Measurements from ENCODE around the gene ATP10D.

The ATP10D gene

GRCh38 chr4:47617607-47618006, 132.5 kb downstream of the ATP10D start:
- TF ChIP-seq ARNTL (CRISPR knock-in tag; IDR thresholded peaks at IDR 0.05; ENCODE audit: borderline replicate concordance, low read depth) (no peak), ZNF70 (CRISPR knock-in tag; IDR thresholded peaks at IDR 0.05) (no peak), OSR1 (CRISPR knock-in tag; IDR thresholded peaks at IDR 0.05) (no peak), ESRRG (CRISPR knock-in tag; IDR thresholded peaks at IDR 0.05) (no peak), BACH2 (CRISPR knock-in tag; IDR thresholded peaks at IDR 0.05; ENCODE audit: borderline replicate concordance) (no peak), PPARA (CRISPR knock-in tag; IDR thresholded peaks at IDR 0.05; ENCODE audit: borderline replicate concordance) (no peak), RARB (CRISPR knock-in tag; IDR thresholded peaks at IDR 0.05) (no peak), ZNF565 (CRISPR knock-in tag; conservative IDR thresholded peaks at IDR 0.05; ENCODE audit: low read depth) (no peak), SNAI2 (CRISPR knock-in tag; IDR thresholded peaks at IDR 0.05) (no peak), CSDC2 (CRISPR knock-in tag; IDR thresholded peaks at IDR 0.05) (no peak), ZFP3 (CRISPR knock-in tag; IDR thresholded peaks at IDR 0.05) (no peak), ZC3H10 (CRISPR knock-in tag; IDR thresholded peaks at IDR 0.05) (no peak), TOX (CRISPR knock-in tag; IDR thresholded peaks at IDR 0.05; ENCODE audit: borderline replicate concordance) (no peak), ZFP30 (CRISPR knock-in tag; IDR thresholded peaks at IDR 0.05) (no peak), ZNF8 (CRISPR knock-in tag; IDR thresholded peaks at IDR 0.05) (no peak), ISL1 (CRISPR knock-in tag; IDR thresholded peaks at IDR 0.05) (no peak), CREB5 (CRISPR knock-in tag; IDR thresholded peaks at IDR 0.05; ENCODE audit: low read depth) (no peak), TCF4 (CRISPR knock-in tag; IDR thresholded peaks at IDR 0.05; ENCODE audit: borderline replicate concordance) (no peak)
- TF ChIP-seq, protein P1, sequence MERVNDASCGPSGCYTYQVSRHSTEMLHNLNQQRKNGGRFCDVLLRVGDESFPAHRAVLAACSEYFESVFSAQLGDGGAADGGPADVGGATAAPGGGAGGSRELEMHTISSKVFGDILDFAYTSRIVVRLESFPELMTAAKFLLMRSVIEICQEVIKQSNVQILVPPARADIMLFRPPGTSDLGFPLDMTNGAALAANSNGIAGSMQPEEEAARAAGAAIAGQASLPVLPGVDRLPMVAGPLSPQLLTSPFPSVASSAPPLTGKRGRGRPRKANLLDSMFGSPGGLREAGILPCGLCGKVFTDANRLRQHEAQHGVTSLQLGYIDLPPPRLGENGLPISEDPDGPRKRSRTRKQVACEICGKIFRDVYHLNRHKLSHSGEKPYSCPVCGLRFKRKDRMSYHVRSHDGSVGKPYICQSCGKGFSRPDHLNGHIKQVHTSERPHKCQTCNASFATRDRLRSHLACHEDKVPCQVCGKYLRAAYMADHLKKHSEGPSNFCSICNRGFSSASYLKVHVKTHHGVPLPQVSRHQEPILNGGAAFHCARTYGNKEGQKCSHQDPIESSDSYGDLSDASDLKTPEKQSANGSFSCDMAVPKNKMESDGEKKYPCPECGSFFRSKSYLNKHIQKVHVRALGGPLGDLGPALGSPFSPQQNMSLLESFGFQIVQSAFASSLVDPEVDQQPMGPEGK (CRISPR knock-in tag; IDR thresholded peaks at IDR 0.05; ENCODE audit: borderline replicate concordance): no peak
- TF ChIP-seq, protein P2, sequence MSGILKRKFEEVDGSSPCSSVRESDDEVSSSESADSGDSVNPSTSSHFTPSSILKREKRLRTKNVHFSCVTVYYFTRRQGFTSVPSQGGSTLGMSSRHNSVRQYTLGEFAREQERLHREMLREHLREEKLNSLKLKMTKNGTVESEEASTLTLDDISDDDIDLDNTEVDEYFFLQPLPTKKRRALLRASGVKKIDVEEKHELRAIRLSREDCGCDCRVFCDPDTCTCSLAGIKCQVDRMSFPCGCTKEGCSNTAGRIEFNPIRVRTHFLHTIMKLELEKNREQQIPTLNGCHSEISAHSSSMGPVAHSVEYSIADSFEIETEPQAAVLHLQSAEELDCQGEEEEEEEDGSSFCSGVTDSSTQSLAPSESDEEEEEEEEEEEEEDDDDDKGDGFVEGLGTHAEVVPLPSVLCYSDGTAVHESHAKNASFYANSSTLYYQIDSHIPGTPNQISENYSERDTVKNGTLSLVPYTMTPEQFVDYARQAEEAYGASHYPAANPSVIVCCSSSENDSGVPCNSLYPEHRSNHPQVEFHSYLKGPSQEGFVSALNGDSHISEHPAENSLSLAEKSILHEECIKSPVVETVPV (CRISPR knock-in tag; IDR thresholded peaks at IDR 0.05): no peak
- no peak for ATAC-seq

DNA sequence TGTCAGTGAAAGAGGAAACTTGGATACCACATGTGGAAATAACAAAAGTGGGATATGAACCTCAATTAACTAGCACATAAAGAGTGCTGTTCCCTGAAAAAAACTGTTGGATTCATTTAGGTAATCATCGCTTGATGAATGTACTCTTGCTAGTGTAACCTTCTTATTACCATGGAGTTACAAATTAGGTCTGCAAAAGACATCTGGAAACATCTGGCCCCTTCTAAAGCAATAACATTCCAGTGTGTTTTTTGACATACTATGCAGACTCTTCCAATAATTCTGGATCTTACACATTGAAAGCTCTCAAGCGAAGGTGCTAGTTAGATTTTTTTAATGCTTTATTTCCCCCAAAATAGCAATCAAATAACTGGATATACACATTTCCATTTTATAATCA, 134.6 kb downstream of the ATP10D start:
- TF ChIP-seq SNAI2 (CRISPR knock-in tag; IDR thresholded peaks at IDR 0.05) (no peak), OSR1 (CRISPR knock-in tag; IDR thresholded peaks at IDR 0.05) (no peak), ARNTL (CRISPR knock-in tag; IDR thresholded peaks at IDR 0.05; ENCODE audit: borderline replicate concordance, low read depth) (no peak)
- ATAC-seq: no peak

- ATAC-seq: no peak
- TF ChIP-seq CREB5 (CRISPR knock-in tag; IDR thresholded peaks at IDR 0.05; ENCODE audit: low read depth) (no peak), OSR1 (CRISPR knock-in tag; IDR thresholded peaks at IDR 0.05) (no peak), TOX (CRISPR knock-in tag; IDR thresholded peaks at IDR 0.05; ENCODE audit: borderline replicate concordance) (no peak), ZNF8 (CRISPR knock-in tag; IDR thresholded peaks at IDR 0.05) (no peak), ESRRG (CRISPR knock-in tag; IDR thresholded peaks at IDR 0.05) (no peak), ZFP30 (CRISPR knock-in tag; IDR thresholded peaks at IDR 0.05) (no peak), RARB (CRISPR knock-in tag; IDR thresholded peaks at IDR 0.05) (no peak), ARNTL (CRISPR knock-in tag; IDR thresholded peaks at IDR 0.05; ENCODE audit: borderline replicate concordance, low read depth) (no peak), SNAI2 (CRISPR knock-in tag; IDR thresholded peaks at IDR 0.05) (no peak), ZNF565 (CRISPR knock-in tag; conservative IDR thresholded peaks at IDR 0.05; ENCODE audit: low read depth) (no peak), ZC3H10 (CRISPR knock-in tag; IDR thresholded peaks at IDR 0.05) (no peak), TCF4 (CRISPR knock-in tag; IDR thresholded peaks at IDR 0.05; ENCODE audit: borderline replicate concordance) (no peak), PPARA (CRISPR knock-in tag; IDR thresholded peaks at IDR 0.05; ENCODE audit: borderline replicate concordance) (no peak), BACH2 (CRISPR knock-in tag; IDR thresholded peaks at IDR 0.05; ENCODE audit: borderline replicate concordance) (no peak), GLIS3 (CRISPR knock-in tag; IDR thresholded peaks at IDR 0.05) (no peak), CSDC2 (CRISPR knock-in tag; IDR thresholded peaks at IDR 0.05) (no peak), ZNF70 (CRISPR knock-in tag; IDR thresholded peaks at IDR 0.05) (no peak), TSHZ2 (CRISPR knock-in tag; IDR thresholded peaks at IDR 0.05) (no peak), POU6F1 (CRISPR knock-in tag; IDR thresholded peaks at IDR 0.05; ENCODE audit: borderline replicate concordance, low read depth) (no peak)
- TF ChIP-seq, protein P1 (CRISPR knock-in tag; IDR thresholded peaks at IDR 0.05; ENCODE audit: borderline replicate concordance): no peak
These were observed 136.1 kb downstream of the ATP10D start for GRCh38 chr4:47621181-47621580.

Data from SK-N-SH treated with all-trans-retinoic acid at 6 μM for 48 hours (cell line).